Esophagus muscularis mucosa (tissue), 4 donors: ENCODE measurements around the gene ITGA2B. TPM values are rescaled to one million over a fixed set of nuclear protein-coding genes. Genes with fewer than 3 reads are reported as not detected.

Experiments used
- DNase-seq: peaks from one replicate; pipeline ENCODE4 v3.0.0-alpha.2; 2017; ENCODE audit errors: extremely low spot score
- H3K27ac ChIP-seq, 4 donors: fragments of 200-600 bp; sonication (generic); replicated peaks in 1 of 4; 1 replicate in 3 of 4; 2 replicates in 1 of 4; pipeline ENCODE4 v1.5.1; 2016 to 2019; ENCODE audit warnings: mild to moderate bottlenecking in 1 of 4
- H3K27me3 ChIP-seq, 4 donors: fragments of 200-600 bp; sonication (generic); one replicate each; pipeline versions ENCODE4 v1.5.1 to v1.6.0; 2016 to 2019
- H3K36me3 ChIP-seq, 4 donors: fragments of 200-600 bp; sonication (generic); one replicate each; pipeline ENCODE4 v1.5.1; 2016 to 2019
- H3K4me1 ChIP-seq, 4 donors: fragments of 200-600 bp; sonication (generic); one replicate each; pipeline ENCODE4 v1.5.1; 2016 to 2019
- H3K4me3 ChIP-seq, 4 donors: fragments of 200-600 bp; sonication (generic); 1 replicate in 2 of 4; 2 replicates in 2 of 4; pipeline ENCODE4 v1.5.1; 2016 to 2019; ENCODE audit warnings: mild to moderate bottlenecking in 4 of 4, moderate library complexity in 1 of 4
- H3K9me3 ChIP-seq, 4 donors: fragments of 200-600 bp; sonication (generic); 1 replicate in 3 of 4; 2 replicates in 1 of 4; pipeline ENCODE4 v1.5.1; 2016 to 2019
- EP300 ChIP-seq: sonication (generic); formaldehyde crosslinking; IDR thresholded peaks from one replicate; pipeline ENCODE4 v1.6.1; 2017; ENCODE audit warnings: antibody characterized with exemption
- POLR2A ChIP-seq: fragments of 450-650 bp; IDR thresholded peaks from one replicate; pipeline ENCODE4 v1.6.1; 2017; ENCODE audit warnings: antibody characterized with exemption, moderate library complexity, mild to moderate bottlenecking, low read depth
- POLR2AphosphoS5 ChIP-seq, 2 donors: sonication (generic); formaldehyde crosslinking; IDR thresholded peaks; one replicate each; pipeline ENCODE4 v1.6.1; 2017; ENCODE audit warnings: antibody characterized with exemption in 2 of 2
- WGBS: methylation state at CpG from one replicate; pipeline ENCODE4 v1.1.5; 2018; 5-methylcytosine and 5-hydroxymethylcytosine counted together
- intact Hi-C: fragments of 100-400 bp; cut with DNase I; formaldehyde crosslinking; loops from one replicate; pipeline ENCODE4 v1.15.1; 2023
- total RNA-seq, 4 donors: library from RNA; depleted of rRNA; stranded (reverse); fragments of >200 nt; gene quantifications; one replicate each; pipeline versions ENCODE4 v1.1.0 to v1.2.1, GENCODE V29; 2016
- TF ChIP-seq, protein P1 (sequence below), 3 experiments: fragments of 200-600 bp in 2 of 3; fragments of 450-650 bp in 1 of 3; sonication (generic) in 2 of 3; IDR thresholded peaks; one replicate each; pipeline ENCODE4 v1.5.1; 2017 to 2019; ENCODE audit warnings: antibody characterized with exemption in 3 of 3, mild to moderate bottlenecking in 2 of 3, moderate library complexity in 1 of 3

ITGA2B gene
- total RNA-seq, 4 donors from 2014 or later, result 0.42 to 1.7 (median 1.0) TPM

DNA sequence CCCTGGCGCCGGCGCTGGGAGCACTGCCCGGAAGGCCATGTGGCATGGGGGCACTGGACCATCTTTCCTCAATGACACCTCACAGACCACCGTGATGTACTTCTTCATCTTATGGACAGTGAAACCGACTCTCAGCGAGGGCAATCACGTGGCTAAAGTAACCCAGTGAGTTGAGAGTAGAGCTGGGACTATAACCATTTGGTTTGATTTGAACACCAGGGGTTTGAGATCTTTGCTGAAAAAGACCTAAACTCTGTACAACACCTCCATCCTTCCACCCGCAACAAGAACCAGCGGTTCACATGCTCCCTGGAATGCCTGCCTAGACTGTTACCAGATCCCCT, 3.3 kb downstream of the ITGA2B start:
- Histone ChIP-seq H3K4me3 (peak overlapping the region; percentile 51 to 70 (median 60)), H3K27me3 (peaks cover 0 to 25% (median 0%) of the 10 kb centered on the region in 4 donors), H3K4me1 (peaks cover 15 to 21% (median 19%) of the 10 kb centered on the region in 4 donors), H3K9me3 (no peaks in the 10 kb centered on the region), H3K27ac (no peak overlapping the region), H3K36me3 (no peaks in the 10 kb centered on the region)
- no peak for DNase-seq
- TF ChIP-seq, protein P1, sequence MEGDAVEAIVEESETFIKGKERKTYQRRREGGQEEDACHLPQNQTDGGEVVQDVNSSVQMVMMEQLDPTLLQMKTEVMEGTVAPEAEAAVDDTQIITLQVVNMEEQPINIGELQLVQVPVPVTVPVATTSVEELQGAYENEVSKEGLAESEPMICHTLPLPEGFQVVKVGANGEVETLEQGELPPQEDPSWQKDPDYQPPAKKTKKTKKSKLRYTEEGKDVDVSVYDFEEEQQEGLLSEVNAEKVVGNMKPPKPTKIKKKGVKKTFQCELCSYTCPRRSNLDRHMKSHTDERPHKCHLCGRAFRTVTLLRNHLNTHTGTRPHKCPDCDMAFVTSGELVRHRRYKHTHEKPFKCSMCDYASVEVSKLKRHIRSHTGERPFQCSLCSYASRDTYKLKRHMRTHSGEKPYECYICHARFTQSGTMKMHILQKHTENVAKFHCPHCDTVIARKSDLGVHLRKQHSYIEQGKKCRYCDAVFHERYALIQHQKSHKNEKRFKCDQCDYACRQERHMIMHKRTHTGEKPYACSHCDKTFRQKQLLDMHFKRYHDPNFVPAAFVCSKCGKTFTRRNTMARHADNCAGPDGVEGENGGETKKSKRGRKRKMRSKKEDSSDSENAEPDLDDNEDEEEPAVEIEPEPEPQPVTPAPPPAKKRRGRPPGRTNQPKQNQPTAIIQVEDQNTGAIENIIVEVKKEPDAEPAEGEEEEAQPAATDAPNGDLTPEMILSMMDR (IDR thresholded peaks at IDR 0.05), result no peak
- no peak for TF ChIP-seq POLR2AphosphoS5 (IDR thresholded peaks at IDR 0.05)
- no peak for TF ChIP-seq EP300
- no peak for TF ChIP-seq POLR2A
- 46% methylated on average over 7 of the region's 10 CpGs for WGBS
- intact Hi-C loops, result no loop called here

- TF ChIP-seq, protein P1 (IDR thresholded peaks at IDR 0.05), result peak in 1 of 3 experiments; percentile 12
- TF ChIP-seq POLR2A (no peak), POLR2AphosphoS5 (IDR thresholded peaks at IDR 0.05) (peak; percentile 61 to 72), EP300 (no peak)
These were observed 3.9 kb downstream of the ITGA2B start for GRCh38 chr17:44385287-44386181.

DNA sequence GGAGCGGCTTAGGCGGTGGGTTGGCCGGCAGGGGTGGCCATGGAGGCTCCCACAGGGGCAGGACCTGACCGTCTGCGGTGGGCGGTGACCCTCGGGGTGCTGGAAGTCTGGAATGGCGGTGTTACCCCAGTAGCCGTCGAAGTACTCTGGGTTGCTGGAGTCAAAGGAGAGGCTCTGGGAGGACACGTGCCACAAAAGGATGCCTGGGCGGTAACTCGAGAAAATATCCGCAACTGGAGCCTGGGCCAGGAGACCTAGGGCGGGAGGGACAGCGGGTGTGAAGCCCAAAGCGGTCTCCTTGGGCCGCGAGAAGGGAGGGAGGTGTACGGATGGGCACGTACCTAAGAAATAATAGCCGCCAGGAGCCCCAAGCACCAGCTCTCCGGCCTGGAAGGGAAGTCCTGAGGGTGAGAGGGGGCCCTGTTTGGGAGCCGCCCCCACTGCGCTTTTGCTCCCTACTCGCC, 4.6 kb downstream of the ITGA2B start:
- Histone ChIP-seq H3K36me3 (no peaks in the 10 kb centered on the region), H3K4me3 (peak overlapping the region; percentile 51 to 70 (median 60)), H3K27me3 (peaks cover 0 to 28% (median 0%) of the 10 kb centered on the region in 4 donors), H3K4me1 (peaks cover 15 to 21% (median 19%) of the 10 kb centered on the region in 4 donors), H3K9me3 (no peaks in the 10 kb centered on the region), H3K27ac (peak overlapping the region in 1 of 4 donors; percentile 24)
- intact Hi-C loops, result no loop called here
- 4% methylated on average over 20 of the region's 26 CpGs for WGBS
- DNase-seq, result no peak
- TF ChIP-seq EP300 (no peak), POLR2A (no peak), POLR2AphosphoS5 (IDR thresholded peaks at IDR 0.05) (no peak)
- TF ChIP-seq, protein P1 (IDR thresholded peaks at IDR 0.05), result no peak

More at GRCh38 chr17:44385287-44386181, 3.9 kb downstream of the ITGA2B start:
- Histone ChIP-seq H3K27me3 (peaks cover 0 to 27% (median 0%) of the 10 kb centered on the region in 4 donors), H3K36me3 (no peaks in the 10 kb centered on the region), H3K4me3 (peak overlapping the region; percentile 51 to 70 (median 60)), H3K27ac (peak overlapping the region in 1 of 4 donors; percentile 44), H3K9me3 (no peaks in the 10 kb centered on the region), H3K4me1 (peaks cover 15 to 21% (median 19%) of the 10 kb centered on the region in 4 donors)
- intact Hi-C loops, result no loop called here
- under 1% methylated on average over 30 of the region's 68 CpGs for WGBS
- DNase-seq, result peak; percentile 96

- peak overlapping the region; percentile 51 to 70 (median 60) for H3K4me3 ChIP-seq
- DNase-seq, result no peak
- TF ChIP-seq EP300, result no peak
- TF ChIP-seq, protein P1 (IDR thresholded peaks at IDR 0.05), result no peak
- H3K36me3 ChIP-seq, result no peaks in the 10 kb centered on the region
- WGBS, result 28% methylated on average over 19 of the region's 29 CpGs
- H3K27ac ChIP-seq, result no peak overlapping the region
- intact Hi-C loops, result no loop called here
- peaks cover 15 to 21% (median 19%) of the 10 kb centered on the region in 4 donors for H3K4me1 ChIP-seq
- H3K9me3 ChIP-seq, result no peaks in the 10 kb centered on the region
- H3K27me3 ChIP-seq, result peaks cover 0 to 28% (median 0%) of the 10 kb centered on the region in 4 donors
These were observed 5.1 kb downstream of the ITGA2B start for GRCh38 chr17:44384281-44384822.
